Inferior parietal cortex (tissue), 1 donor: Measurements from ENCODE around the gene GTF3C2.
"Not testable (repeated sequence)": the region's sequence is repeated elsewhere in the genome, so short reads cannot be mapped to it uniquely, and the experiment has no call there.

ENCODE experiments used
- DNase-seq: peaks from one replicate; pipeline ENCODE4 v3.0.0-alpha.2; 2016; ENCODE audit errors: extremely low spot score

GTF3C2 gene

GRCh38 chr2:27320958-27321543, 35.5 kb downstream of the GTF3C2 start:
- DNase-seq: peak; percentile 25

DNA sequence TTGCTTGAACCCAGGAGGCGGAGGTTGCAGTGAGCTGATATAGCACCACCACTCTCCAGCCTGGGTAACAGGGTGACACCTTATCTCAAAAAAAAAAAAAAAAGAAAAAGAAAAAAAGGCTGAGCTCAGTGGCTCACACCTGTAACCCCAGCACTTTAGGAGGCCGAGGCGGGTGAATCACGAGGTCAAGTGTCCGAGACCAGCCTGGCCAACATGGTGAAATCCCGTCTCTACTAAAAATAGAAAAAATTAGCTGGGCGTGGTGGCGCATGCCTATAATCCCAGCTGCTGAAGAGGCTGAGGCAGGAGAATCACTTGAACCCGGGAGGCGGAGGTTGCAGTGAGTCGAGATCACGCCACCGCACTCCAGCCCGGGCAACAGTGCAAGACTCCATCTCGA, 36.7 kb downstream of the GTF3C2 start:
- not testable (repeated sequence) for DNase-seq

DNA sequence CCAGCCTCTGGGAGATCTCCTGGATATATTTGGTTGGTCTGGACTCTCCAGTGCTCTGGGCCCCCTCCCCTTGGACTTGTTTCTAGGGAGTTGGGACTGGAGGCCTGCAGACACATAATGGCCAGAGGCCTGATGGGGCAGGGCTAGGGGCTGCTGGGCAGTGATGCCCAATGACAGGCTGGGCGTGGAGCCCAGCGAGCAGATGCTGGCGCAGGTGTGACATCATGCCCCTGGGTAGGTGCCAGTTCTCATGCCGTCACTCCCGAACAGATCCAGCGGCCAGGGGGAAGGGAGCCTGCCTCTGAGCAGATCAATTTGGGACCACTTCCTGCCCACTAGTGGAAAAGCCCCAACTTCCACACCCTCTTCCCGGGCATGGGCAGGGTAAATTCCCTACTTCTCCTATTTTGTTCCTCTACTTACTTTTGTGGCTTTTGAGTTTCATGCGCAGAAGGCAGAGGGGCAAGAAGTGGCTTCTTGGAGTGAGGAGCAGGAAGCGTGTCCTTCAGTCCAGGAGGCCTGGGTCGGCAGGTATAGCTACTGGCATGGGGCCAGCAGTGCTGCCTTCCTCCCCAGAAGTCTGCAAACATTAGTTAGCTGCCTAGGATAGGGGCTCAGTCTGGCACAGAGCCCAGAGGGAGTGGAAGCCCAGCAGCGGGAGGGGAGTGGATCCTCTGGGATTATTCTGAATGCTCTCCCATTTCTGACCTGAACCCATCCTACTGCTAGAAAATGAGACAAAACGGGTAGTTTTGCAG, 39.7 kb downstream of the GTF3C2 start:
- DNase-seq: peak; percentile 34

DNA sequence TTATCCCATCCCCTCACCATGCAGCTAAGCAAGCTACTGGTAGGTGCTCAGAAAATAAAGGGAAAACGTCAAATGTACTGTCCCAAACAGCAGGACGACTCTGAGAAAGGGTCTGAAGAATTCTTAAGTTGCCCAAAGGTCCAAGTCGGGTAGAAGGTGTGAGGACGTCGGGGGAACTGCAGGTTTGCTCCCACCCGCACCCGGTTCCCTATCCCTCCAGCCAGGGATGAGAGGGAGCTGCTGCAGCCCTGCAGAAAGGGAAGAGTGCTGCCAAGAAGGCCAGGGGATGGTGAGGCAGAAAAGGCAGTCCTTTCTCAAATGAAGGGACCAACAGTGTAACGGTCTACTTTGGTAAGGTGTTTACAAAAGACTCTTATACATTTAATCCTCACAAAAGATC, 41.4 kb downstream of the GTF3C2 start:
- no peak for DNase-seq

DNA sequence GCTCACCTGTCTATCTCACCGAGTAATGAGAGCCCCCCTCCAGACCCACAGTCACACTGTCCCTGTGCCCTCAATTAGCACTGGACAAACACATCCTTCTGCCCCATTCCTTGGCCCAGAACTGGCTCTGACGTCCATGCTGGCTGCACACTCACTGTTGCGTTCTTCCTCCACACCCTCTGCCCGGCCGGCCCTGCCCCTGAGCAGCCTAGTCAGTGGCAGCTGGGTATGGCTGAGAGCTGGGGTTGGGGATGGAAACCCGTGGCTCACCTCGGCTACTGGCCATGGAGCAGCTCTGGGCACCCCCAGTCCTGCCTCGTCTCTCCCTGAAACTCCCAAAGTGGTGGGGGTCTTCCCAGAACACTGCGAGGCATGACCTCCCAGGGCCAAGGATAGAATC, 41.9 kb downstream of the GTF3C2 start:
- no peak for DNase-seq

GRCh38 chr2:27313882-27314645, 42.5 kb downstream of the GTF3C2 start:
- DNase-seq: no peak

- DNase-seq: no peak
These were observed 44.4 kb downstream of the GTF3C2 start for GRCh38 chr2:27312152-27312551.

GRCh38 chr2:27309651-27310050, 46.9 kb downstream of the GTF3C2 start:
- no peak for DNase-seq

- no peak for DNase-seq
These were observed 48.1 kb downstream of the GTF3C2 start, which contains the start of gene UCN for GRCh38 chr2:27308359-27308881. Gene UCN, minus strand, starts transcription at chr2:27308445. Its CDS starts 550 bp downstream, at chr2:27307895.

- DNase-seq: no peak
These were observed 48.8 kb downstream of the GTF3C2 start for GRCh38 chr2:27307545-27308358.

DNA sequence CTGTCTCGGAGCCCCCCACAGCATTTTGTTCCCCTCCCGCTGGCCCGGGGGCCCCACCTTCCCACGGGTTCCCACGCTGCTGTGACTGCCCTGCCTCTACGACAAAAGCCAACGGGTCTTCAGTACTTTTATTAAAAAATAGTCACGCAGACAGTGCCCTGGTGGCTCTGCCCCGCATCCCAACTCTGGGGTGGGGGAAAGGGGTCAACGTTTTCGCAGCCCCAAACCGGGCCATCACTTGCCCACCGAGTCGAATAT, 49.3 kb downstream of the GTF3C2 start:
- DNase-seq: no peak

DNA sequence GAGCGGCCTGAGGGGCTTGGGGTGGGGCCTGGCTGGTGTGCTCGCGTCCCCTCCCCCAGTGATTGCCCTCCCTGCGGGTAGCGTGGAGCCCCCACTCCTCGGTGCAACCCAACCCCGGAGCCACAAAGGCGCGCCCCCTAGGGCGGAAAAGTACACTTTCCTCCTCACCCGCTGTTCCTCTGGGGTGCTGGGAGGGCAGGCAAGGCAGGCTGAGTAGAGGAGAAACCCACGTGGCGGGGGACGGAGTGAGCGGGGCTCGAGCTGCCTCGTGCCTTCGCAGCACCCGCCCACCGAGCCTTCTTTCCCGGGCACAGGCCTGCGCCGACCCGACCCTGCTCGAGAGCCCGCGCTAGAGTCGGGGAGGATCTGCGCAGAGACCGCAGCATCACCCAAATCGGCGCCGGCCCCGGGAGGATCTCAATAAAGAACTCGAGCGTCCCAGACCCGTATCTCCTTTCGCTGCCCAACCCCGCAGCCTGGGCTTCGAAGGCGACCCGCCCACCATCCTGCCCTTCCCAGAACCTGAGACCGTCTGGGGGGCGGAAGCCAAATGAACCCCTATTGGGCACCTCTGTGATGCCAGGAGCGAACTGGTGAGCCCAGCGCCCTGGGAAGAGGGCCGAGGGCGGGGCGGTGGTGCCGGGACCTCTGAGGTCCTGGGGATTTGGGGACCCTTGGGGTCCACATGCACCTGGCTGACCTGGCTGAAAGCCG, 49.8 kb downstream of the GTF3C2 start:
- no peak for DNase-seq

DNA sequence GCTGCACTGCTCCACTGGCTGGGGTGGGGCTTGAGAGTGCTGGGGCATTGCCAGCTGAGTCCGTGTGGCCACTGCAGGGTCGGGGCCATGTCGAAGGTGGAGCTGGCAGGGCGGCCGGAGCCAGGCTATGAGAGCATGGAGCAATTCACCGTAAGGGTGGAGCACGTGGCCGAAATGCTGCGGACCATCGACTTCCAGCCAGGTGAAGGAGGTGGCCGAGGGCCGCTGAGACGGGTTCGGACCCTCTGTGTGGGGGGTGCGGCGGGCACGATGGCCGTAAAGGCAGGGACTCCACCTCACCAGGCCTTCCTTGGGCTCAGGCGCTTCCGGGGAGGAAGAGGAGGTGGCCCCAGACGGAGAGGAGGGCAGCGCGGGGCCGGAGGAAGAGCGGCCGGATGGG, 50.4 kb downstream of the GTF3C2 start:
- DNase-seq: no peak

DNA sequence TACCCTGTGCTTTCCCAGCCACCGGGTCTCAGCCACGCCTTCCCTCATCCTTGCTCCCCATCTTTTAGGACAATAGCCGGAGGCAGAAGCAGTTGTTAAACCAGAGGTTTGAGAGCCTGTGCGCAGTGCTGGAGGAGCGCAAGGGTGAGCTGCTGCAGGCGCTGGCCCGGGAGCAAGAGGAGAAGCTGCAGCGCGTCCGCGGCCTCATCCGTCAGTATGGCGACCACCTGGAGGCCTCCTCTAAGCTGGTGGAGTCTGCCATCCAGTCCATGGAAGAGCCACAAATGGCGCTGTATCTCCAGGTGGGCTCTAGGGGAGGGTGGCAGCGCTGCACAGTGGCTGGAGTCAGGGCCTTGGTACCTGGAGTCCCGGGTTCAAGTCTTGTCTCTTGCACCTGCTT, 51.0 kb downstream of the GTF3C2 start:
- no peak for DNase-seq

GRCh38 chr2:27304488-27305240, 51.9 kb downstream of the GTF3C2 start:
- no peak for DNase-seq

GRCh38 chr2:27303093-27304025, 53.2 kb downstream of the GTF3C2 start:
- DNase-seq: peak; percentile 71

DNA sequence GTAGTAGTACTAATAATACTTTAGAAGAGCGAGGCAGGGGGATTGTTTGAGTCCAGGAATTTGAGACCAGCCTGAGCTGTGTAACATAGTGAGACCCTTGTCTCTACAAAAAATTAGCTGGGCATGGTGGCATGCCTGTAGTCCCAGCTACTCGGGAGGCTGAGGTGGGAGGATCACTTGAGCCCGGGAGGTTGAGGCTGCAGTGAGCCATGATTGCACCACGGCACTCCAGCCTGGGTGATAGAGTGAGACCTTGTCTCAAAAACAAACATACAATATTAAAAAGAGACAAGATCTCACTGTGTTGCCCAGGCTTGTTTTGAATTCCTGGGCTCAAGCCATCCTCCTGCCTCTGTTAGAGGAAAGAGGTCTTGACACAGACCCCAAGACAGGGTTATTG, 56.0 kb downstream of the GTF3C2 start:
- DNase-seq: not testable (repeated sequence)

GRCh38 chr2:27298391-27299080, 58.0 kb downstream of the GTF3C2 start:
- DNase-seq: no peak

DNA sequence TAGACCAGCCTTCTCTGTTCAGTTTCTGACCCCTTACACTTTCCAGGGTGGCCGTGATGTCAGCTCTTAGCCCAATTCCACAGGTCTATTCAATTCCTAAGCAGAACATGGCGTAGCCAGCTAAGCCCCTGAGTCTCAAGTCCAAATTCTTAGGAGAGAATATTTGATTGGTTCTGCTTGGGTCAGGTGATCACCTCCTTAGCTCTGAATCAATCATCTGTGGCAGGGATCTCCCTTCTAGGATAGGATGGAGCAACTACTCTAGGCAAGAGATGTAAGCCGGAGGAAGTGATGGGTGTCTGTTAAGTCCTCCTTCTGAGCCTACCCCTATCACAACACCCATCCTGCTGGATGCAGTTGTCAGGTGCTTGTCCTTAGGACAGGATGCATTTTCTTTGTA, 59.4 kb downstream of the GTF3C2 start:
- no peak for DNase-seq
